22Rv1 (cell line): ENCODE results near the gene ITPR1.
"Not testable (repeated sequence)": the region's sequence is repeated elsewhere in the genome, so short reads cannot be mapped to it uniquely, and the experiment has no call there.

Experiments
- H3K27ac ChIP-seq: fragments of 450-650 bp; 2 replicates; pipeline ENCODE4 v1.5.1; 2017
- ZFX ChIP-seq: fragments of 450-650 bp; IDR thresholded peaks from 2 replicates; pipeline ENCODE4 v1.6.1; 2017; ENCODE audit warnings: antibody characterized with exemption, borderline replicate concordance
- TF ChIP-seq, protein P1 (sequence below): fragments of 450-650 bp; IDR thresholded peaks from 2 replicates; pipeline ENCODE4 v1.5.1; 2017; ENCODE audit warnings: mild to moderate bottlenecking

ITPR1 gene

DNA sequence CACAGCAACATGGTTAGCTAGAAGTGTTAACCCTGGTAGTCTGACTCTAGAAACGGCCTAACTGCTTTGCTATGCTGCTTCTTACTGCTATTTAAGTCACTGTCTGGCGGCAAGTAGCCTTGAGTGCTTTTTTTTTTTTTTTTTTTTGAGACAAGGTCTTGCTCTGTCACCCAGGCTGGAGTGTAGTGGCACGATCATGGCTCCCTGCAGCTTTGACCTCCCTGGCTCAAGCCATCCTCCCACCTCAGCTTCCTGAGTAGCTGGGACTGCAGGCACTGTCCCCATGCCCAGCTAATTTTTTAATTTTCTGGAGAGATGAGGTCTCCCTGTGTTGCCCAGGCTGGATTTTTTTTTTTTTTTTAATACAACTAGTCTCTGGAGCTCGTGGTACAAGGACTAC, 93.2 kb downstream of the ITPR1 start:
- no peak for TF ChIP-seq ZFX
- TF ChIP-seq, protein P1, sequence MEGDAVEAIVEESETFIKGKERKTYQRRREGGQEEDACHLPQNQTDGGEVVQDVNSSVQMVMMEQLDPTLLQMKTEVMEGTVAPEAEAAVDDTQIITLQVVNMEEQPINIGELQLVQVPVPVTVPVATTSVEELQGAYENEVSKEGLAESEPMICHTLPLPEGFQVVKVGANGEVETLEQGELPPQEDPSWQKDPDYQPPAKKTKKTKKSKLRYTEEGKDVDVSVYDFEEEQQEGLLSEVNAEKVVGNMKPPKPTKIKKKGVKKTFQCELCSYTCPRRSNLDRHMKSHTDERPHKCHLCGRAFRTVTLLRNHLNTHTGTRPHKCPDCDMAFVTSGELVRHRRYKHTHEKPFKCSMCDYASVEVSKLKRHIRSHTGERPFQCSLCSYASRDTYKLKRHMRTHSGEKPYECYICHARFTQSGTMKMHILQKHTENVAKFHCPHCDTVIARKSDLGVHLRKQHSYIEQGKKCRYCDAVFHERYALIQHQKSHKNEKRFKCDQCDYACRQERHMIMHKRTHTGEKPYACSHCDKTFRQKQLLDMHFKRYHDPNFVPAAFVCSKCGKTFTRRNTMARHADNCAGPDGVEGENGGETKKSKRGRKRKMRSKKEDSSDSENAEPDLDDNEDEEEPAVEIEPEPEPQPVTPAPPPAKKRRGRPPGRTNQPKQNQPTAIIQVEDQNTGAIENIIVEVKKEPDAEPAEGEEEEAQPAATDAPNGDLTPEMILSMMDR: no peak
- H3K27ac ChIP-seq: no peak overlapping the region

DNA sequence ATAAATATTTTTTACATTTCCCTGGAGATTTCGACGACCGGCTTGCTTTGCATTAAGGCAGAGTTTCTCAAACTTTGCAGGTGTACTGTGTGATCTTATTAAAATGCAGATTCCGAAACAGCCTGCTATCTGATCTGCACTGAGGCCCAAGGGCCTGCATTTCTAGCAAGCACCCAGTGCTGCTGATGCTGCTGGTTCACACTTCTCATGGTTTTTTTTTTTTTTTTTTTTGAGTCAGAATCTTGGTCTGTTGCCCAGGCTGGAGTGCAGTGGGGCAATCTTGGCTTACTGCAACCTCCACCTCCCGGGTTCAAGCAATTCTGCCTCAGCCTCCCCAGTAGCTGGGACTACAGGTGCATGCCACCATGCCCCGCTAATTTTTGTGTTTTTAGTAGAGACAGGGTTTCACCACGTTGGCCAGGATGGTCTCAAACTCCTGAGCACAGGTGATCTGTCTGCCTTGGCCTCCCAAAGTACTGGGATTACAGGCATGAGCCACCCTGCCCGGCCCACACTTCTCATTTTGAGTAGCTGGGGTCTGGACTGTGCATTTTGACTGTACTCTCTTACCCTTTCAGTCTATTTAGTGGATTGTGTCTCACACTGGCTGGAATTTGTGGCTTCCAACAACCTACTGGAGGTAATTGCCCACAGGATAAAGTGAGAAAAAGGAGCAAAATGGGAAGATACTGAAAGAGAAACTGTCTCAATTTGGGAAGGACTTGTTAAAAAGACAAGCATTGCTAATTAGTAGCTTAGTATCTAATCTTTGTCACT, 94.1 kb downstream of the ITPR1 start:
- no peak overlapping the region for H3K27ac ChIP-seq
- no peak for TF ChIP-seq ZFX
- TF ChIP-seq, protein P1: no peak

GRCh38 chr3:4587838-4588105, 94.6 kb downstream of the ITPR1 start:
- H3K27ac ChIP-seq: no peak overlapping the region
- TF ChIP-seq, protein P1: no peak
- TF ChIP-seq ZFX: no peak

DNA sequence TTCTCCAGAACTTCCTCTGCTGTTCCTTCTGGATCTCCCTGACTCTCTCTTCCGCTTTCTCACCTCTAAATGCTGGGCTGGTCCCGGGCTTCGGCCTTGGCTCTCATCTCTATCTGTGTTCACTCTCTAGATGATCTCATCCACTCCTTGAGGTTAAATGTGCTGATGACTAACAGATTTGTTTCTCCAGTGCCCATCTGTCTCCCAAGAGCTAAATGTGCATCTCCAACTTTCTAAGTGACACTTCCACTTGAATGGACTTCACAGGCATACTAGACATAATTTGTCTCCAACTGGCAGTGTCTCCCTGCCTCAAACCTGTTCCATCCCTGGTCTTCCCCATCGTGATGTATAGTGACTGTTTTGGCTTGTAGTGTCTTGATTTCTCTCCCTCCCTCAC, 95.3 kb downstream of the ITPR1 start:
- TF ChIP-seq, protein P1: no peak
- TF ChIP-seq ZFX: no peak
- no peak overlapping the region for H3K27ac ChIP-seq

- TF ChIP-seq, protein P1: no peak
- TF ChIP-seq ZFX: no peak
- H3K27ac ChIP-seq: no peak overlapping the region
These were observed 96.4 kb downstream of the ITPR1 start for GRCh38 chr3:4589475-4590097.

DNA sequence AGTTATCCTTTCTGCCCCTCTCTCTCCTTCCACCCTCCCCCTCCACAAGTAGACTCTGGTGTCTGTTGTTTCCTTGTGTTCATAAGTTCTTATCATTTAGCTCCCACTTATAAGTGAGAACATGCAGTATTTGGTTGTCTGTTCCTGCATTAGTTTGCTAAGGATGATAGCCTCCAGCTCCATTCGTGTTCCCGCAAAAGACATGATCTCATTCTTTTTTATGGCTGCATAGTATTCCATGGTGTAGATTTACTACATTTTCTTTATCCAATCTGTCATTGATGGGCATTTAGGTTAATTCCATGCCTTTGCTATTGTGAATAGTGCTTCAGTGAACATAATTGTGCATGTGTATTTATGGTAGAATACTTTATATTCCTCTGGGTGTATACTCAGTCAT, 97.7 kb downstream of the ITPR1 start:
- H3K27ac ChIP-seq: not testable (repeated sequence)

GRCh38 chr3:4591669-4592068, 98.5 kb downstream of the ITPR1 start:
- H3K27ac ChIP-seq: no peak overlapping the region
- TF ChIP-seq ZFX: no peak
- TF ChIP-seq, protein P1: no peak

DNA sequence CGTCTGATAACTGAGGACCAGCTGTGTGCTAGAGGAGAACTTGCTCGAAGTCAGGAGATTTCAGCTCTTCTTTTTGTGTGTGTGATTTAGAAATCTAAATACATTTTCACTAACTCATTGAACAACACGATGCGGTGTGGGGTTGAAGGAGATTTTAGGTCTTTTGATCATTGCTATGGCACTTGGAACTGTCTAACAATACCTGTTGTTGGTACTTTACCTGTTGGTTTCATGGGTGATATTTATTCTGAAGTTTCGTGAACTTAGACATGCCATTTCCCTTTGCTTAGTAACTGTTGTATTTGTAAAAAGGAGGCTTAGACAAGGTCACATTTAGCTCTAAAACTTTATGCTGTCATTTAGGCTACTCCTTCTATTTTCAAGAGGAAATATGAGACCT, 99.9 kb downstream of the ITPR1 start:
- TF ChIP-seq, protein P1: no peak
- no peak for TF ChIP-seq ZFX
- no peak overlapping the region for H3K27ac ChIP-seq
